HG03565 (cell line): ENCODE data around the gene OAF.

Experiments
- ATAC-seq: cut with Tn5 transposase; IDR thresholded peaks from one replicate; pipeline ENCODE4 v1.9.1; 2021; ENCODE audit warnings: mild to moderate bottlenecking, moderate library complexity; ENCODE audit not compliant: unreplicated experiment

The OAF gene

DNA sequence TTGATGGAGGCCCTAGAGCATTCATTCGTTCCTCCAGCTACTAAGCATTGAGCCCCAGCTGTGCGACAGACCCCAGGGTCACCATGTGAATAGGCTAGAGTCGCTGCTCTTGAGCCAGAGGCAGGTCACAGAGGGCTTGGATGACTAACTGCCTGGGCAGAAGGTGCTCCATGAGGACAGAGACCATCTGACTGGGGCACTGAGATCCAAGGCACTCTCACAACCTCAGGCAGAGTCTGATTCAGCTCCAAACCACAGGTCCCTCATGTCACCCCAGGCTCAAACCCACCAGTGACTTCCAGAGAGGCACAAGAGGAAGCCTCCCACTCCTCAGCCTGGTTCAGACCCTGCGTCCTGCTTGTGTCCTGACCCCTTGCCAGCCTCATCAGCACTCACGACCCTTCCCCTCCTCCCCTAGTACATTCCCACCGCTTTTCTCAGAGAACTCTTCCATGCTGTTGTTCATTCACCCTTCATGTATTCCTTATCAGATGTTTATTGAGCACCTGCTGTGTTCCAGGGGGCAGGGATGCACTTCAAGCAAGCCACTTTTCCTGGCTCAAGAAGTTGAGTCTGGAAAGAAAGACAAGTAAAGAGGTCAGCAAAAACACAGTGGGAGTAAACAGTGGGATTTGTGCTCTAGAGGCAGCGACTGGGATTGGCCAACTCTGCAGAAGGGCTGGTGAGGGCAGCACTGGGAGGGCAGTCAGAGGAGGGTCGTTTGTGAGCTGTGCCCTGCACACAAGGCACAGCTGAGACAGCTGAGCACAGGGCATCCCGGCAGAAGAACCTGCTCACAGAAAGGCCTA, 9.3 kb downstream of the OAF start:
- ATAC-seq = no peak

DNA sequence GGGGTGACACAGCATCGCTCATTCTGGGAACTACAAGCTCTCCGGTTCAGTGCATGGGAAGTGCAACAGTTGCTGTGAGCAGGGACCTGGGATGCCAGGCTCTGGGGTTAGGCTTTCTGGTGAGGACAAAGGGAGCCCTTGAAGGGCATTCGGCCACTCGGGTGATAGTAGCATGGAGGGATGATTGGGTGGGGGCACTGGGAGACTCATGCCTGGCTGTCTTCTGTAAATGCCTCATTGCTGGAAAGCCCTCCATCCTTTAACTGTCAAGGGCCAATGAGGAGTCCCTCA, 9.9 kb downstream of the OAF start:
- ATAC-seq = no peak

- no peak for ATAC-seq
Measured at GRCh38 chr11:120221115-120221752, 10.4 kb downstream of the OAF start.

DNA sequence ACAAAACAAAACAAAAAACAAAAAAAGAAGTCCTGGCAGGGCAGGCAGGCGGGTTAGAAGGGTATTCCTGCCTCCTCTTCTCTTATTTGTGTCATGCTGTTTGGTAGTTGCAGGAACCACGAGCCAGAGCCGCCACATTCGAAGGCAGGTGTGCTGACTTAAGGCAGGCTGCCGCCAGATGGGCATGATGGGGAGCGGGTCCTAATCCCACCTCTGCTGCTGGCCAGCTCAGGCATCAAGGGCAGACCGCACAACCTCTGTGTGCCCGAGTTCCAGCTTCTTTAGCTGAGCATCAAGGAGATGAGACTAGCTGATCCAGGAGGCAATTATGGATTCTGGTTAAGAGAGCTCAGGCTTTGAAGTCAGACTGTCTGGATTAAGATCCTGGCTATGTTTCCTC, 12.1 kb downstream of the OAF start:
- ATAC-seq = no peak

DNA sequence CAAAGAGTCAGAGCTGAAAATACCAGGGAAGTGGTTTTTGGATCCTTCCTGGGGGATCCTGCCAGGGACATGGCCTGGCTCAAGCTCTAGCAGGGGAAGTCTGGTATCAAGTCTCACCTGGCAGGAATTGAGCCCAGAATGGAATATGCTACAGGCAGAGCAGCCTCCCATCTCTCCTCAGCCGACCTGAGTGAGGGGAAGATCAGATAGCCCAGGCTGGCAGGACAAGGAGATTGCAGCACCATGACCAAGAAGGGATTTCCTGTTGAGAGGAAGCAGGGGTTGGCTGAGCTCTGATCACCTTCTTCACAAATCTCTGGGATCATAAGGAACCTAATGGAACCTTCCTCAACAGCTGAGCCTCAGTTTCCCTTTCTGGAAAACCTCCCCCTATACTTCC, 13.0 kb downstream of the OAF start:
- ATAC-seq = no peak

- ATAC-seq = no peak
Measured at GRCh38 chr11:120224361-120224760, 13.5 kb downstream of the OAF start.

GRCh38 chr11:120224972-120225909, 14.4 kb downstream of the OAF start:
- no peak for ATAC-seq

DNA sequence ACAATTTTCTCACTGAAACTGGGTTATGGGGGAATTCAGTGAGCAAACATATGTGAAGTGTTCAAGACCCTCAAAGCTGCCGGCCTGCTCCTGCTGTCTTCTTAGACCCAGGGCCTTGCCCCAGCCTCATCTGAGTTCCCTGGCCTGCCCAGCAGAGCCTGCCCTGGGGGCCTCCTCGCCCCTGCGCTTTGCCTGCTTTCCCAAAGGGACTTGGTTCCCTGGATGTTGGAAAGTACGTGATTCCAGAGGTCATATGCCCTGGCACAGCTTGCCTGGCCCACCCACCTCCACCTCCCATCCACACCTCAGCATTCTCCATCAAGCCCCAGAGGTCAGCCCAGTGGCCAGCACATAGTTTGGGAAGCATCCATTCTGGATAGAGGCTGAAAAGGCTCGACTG, 15.4 kb downstream of the OAF start:
- no peak for ATAC-seq

DNA sequence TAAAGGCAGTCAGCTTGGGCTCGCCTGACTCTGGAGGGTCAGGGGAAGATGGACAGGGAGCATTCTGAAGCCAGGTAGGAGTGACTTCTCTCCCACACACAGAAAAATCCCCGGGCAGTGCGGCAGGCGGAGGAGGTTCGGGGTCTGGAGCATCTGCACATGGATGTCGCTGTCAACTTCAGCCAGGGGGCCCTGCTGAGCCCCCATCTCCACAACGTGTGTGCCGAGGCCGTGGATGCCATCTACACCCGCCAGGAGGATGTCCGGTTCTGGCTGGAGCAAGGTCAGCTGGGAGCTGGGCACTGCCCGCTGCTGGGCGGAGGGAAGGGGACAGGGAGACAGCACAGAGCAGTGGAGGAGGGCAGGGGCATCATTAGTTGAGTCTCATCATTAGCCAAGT, 15.9 kb downstream of the OAF start:
- ATAC-seq = no peak

DNA sequence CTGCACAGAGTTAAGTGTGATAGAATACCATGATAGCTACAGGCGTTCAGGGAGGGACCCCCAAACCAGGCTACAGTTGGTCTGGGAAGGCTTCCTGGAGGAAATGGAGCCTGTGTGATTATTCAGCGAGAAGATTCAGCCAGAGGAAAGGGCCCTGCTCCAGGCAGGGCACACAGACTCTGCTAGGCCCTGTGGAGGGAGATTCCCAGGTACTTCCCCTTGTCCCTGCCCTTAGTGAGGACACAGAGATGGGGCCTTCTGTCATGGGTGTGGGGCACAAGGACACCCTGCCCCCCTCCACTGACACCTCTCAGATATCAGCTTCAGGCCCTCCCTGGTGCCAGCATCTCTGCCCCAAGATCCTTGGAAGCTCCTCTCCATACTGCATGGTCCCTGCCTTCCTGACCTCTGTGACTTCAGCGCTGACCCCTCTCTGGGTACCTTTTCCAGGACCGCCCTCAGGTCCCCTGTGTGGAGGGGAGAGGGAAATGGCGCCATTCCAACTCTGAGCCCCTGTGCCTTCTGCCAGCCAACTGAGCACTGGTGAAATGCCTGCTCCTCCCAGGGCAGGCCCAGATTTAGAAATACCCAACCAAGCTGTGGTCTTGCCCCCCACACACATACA, 16.5 kb downstream of the OAF start:
- no peak for ATAC-seq

GRCh38 chr11:120228794-120229384, 18.1 kb downstream of the OAF start:
- ATAC-seq = no peak

- no peak for ATAC-seq
Measured at GRCh38 chr11:120229451-120230424, 18.9 kb downstream of the OAF start.

- ATAC-seq = no peak
Measured at GRCh38 chr11:120230433-120231071, 19.7 kb downstream of the OAF start.

- no peak for ATAC-seq
Measured at GRCh38 chr11:120231963-120232362, 21.1 kb downstream of the OAF start.

GRCh38 chr11:120233207-120233803, 22.5 kb downstream of the OAF start:
- ATAC-seq = no peak

DNA sequence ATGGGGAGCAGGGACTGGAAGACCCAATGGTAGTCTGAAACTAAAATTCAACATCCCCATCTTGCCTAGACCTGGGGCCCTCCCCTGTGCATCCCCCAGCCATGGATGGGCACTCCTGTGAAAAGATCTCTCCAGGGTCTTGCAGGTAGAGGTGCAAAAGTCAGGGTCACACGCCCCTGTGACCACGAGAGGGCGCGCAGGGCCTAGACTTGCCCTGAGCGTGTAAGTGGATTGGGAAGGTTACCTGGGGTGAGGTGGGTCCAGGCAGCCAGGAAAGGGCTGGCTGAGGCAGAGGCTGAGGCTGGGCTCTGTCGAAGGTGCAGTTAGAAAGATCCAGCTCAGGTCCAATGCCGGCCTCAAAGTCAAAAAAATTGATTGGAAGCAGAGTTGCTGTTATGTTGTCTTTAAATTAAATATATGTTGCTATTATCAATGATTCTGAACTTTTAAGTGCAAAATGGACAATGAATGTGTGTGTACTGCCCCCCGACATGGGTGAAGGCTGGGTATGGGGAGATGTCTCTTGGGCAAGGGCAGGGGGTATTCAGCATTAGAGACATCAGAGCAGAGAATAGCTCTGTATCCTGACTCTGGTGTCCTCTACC, 24.3 kb downstream of the OAF start:
- no peak for ATAC-seq

- ATAC-seq = no peak
Measured at GRCh38 chr11:120236169-120237107, 25.6 kb downstream of the OAF start.
